Activated CD4-positive, alpha-beta T cell treated with anti-CD3 and anti-CD28 coated beads, Interleukin-2, amount 50 U/mL, for 24 hours (primary cell): ENCODE measurements around the gene RANGAP1.

Experiments used
- DNase-seq, 2 donors: peaks; one replicate each; pipeline ENCODE4 v3.0.0-alpha.2; 2020; ENCODE audit warnings: low read depth in 1 of 2, low spot score in 1 of 2

The RANGAP1 gene

GRCh38 chr22:41285820-41286638 lies at the start of gene RANGAP1:
RANGAP1 (minus strand) TSS chr22:41286187; CDS start chr22:41281044, 5,143 bp downstream.
- peak; percentile 95 to 98 for DNase-seq

- no peak for DNase-seq
Measured at GRCh38 chr22:41334951-41335635, 49.1 kb upstream of the RANGAP1 start.

GRCh38 chr22:41334215-41334614 lies 48.2 kb upstream of the RANGAP1 start:
- no peak for DNase-seq

- no peak for DNase-seq
Measured at GRCh38 chr22:41333806-41334205, 47.8 kb upstream of the RANGAP1 start.

- DNase-seq: no peak
Measured at GRCh38 chr22:41332217-41332939, 46.4 kb upstream of the RANGAP1 start.

- no peak for DNase-seq
Measured at GRCh38 chr22:41330169-41330568, 44.2 kb upstream of the RANGAP1 start.

- DNase-seq: no peak
Measured at GRCh38 chr22:41327124-41327523, 41.1 kb upstream of the RANGAP1 start.

GRCh38 chr22:41324821-41325528 lies 39.0 kb upstream of the RANGAP1 start:
- no peak for DNase-seq

GRCh38 chr22:41320416-41321240 lies 34.6 kb upstream of the RANGAP1 start:
- DNase-seq: no peak

- no peak for DNase-seq
Measured at GRCh38 chr22:41315586-41315985, 29.6 kb upstream of the RANGAP1 start.

GRCh38 chr22:41314821-41315220 lies 28.8 kb upstream of the RANGAP1 start:
- DNase-seq: no peak

GRCh38 chr22:41311487-41311886 lies 25.5 kb upstream of the RANGAP1 start:
- no peak for DNase-seq

- DNase-seq: no peak
Measured at GRCh38 chr22:41310336-41310735, 24.3 kb upstream of the RANGAP1 start.

- no peak for DNase-seq
Measured at GRCh38 chr22:41308544-41308947, 22.6 kb upstream of the RANGAP1 start.

- DNase-seq: no peak
Measured at GRCh38 chr22:41308054-41308453, 22.1 kb upstream of the RANGAP1 start.

GRCh38 chr22:41305646-41306045 lies 19.7 kb upstream of the RANGAP1 start:
- no peak for DNase-seq

- DNase-seq: no peak
Measured at GRCh38 chr22:41302811-41303210, 16.8 kb upstream of the RANGAP1 start.

GRCh38 chr22:41302021-41302767 lies 16.2 kb upstream of the RANGAP1 start:
- DNase-seq: no peak
